ENCODE measurements around the gene UBLCP1.
"Not testable (repeated sequence)": the region's sequence is repeated elsewhere in the genome, so short reads cannot be mapped to it uniquely, and the experiment has no call there.

UBLCP1 gene

DNA sequence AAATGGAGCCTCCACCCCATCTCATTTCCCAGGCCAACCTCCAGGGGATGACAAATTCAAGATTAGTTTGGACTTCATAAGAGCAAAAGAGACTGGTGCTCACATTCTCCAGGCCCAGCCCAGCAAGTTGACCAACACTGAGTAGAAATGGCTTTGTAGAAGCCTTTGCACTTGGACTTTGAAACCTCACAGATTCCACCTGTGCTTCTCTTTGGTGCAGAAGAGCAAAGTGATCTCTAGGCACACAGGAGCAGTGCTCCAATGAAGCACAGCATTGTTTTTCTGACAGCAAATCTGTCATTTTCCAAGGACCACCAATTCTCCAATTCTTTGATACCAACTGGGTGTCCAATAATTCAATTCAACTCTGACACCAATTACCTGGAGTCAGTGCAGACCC lies 36.6 kb upstream of the UBLCP1 start:
- TF ChIP-seq, protein P1, sequence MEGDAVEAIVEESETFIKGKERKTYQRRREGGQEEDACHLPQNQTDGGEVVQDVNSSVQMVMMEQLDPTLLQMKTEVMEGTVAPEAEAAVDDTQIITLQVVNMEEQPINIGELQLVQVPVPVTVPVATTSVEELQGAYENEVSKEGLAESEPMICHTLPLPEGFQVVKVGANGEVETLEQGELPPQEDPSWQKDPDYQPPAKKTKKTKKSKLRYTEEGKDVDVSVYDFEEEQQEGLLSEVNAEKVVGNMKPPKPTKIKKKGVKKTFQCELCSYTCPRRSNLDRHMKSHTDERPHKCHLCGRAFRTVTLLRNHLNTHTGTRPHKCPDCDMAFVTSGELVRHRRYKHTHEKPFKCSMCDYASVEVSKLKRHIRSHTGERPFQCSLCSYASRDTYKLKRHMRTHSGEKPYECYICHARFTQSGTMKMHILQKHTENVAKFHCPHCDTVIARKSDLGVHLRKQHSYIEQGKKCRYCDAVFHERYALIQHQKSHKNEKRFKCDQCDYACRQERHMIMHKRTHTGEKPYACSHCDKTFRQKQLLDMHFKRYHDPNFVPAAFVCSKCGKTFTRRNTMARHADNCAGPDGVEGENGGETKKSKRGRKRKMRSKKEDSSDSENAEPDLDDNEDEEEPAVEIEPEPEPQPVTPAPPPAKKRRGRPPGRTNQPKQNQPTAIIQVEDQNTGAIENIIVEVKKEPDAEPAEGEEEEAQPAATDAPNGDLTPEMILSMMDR (IDR thresholded peaks at IDR 0.05): no peak
- H3K79me2 ChIP-seq: no peaks in the 10 kb centered on the region
- no peaks in the 10 kb centered on the region for H3K4me1 ChIP-seq
- H3K9ac ChIP-seq: no peak overlapping the region
- no peaks in the 10 kb centered on the region for H3K27me3 ChIP-seq (ENCODE audit: control insufficient read depth, insufficient read depth, low read length)
- H3K4me2 ChIP-seq (ENCODE audit: low read length): no peak overlapping the region
- H3K27ac ChIP-seq: no peak overlapping the region
- H3K9me3 ChIP-seq (ENCODE audit: control insufficient read depth, low read length): no peaks in the 10 kb centered on the region
- H3K36me3 ChIP-seq (ENCODE audit: control insufficient read depth, insufficient read depth, low read length): no peaks in the 10 kb centered on the region
- H2AFZ ChIP-seq: no peak overlapping the region
- H3K4me3 ChIP-seq (ENCODE audit: low read depth, low read length): no peak overlapping the region

DNA sequence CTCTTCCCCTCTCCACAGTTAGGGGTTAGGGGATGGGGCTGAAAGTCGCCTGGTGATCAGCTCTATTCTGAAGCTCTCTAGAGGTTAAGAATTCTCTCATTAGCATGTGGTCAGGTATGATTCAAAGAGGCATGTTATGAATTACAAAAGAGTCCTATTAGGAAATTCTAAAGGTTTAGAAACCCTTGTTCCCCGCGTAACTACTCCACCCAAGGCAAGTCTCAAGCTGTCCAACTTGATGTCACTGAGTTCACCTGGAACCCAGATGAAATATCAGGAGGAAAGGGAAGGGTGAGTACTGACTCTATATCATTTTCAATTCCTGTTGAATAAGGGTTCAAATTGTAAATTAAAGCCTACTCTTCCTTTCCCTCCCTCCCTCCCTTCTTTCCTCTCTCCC lies 35.6 kb upstream of the UBLCP1 start:
- H3K4me3 ChIP-seq (ENCODE audit: low read depth, low read length): no peak overlapping the region
- H3K36me3 ChIP-seq (ENCODE audit: control insufficient read depth, insufficient read depth, low read length): no peaks in the 10 kb centered on the region
- no peak overlapping the region for H3K4me2 ChIP-seq (ENCODE audit: low read length)
- no peaks in the 10 kb centered on the region for H3K79me2 ChIP-seq
- H2AFZ ChIP-seq: no peak overlapping the region
- H3K27me3 ChIP-seq (ENCODE audit: control insufficient read depth, insufficient read depth, low read length): no peaks in the 10 kb centered on the region
- H3K27ac ChIP-seq: no peak overlapping the region
- no peaks in the 10 kb centered on the region for H3K4me1 ChIP-seq
- no peaks in the 10 kb centered on the region for H3K9me3 ChIP-seq (ENCODE audit: control insufficient read depth, low read length)
- no peak overlapping the region for H3K9ac ChIP-seq
- TF ChIP-seq, protein P1 (IDR thresholded peaks at IDR 0.05): no peak

DNA sequence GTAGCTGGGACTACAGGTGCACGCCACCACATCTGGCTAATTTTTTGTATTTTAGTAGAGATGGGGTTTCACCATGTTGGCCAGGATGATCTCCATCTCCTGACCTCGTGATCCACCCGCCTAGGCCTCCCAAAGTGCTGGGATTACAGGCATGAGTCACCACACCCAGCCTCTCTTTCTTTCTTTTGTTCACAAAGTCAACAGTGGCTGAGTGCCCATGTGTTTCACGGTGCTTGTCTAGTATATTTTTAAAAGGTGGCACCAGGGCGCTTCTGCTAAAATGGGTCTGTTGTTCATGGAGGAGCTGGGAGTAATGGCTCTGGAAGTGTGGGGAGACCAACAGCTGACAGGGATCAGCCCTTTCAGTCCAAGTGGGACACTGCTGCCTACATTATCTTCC lies 35.0 kb upstream of the UBLCP1 start:
- not testable (repeated sequence) for H3K79me2 ChIP-seq; H3K36me3 ChIP-seq (ENCODE audit: control insufficient read depth, insufficient read depth, low read length); H3K9me3 ChIP-seq (ENCODE audit: control insufficient read depth, low read length); H3K4me1 ChIP-seq; H2AFZ ChIP-seq; H3K9ac ChIP-seq; H3K4me3 ChIP-seq (ENCODE audit: low read depth, low read length); H3K4me2 ChIP-seq (ENCODE audit: low read length); H3K27ac ChIP-seq; H3K27me3 ChIP-seq (ENCODE audit: control insufficient read depth, insufficient read depth, low read length)

DNA sequence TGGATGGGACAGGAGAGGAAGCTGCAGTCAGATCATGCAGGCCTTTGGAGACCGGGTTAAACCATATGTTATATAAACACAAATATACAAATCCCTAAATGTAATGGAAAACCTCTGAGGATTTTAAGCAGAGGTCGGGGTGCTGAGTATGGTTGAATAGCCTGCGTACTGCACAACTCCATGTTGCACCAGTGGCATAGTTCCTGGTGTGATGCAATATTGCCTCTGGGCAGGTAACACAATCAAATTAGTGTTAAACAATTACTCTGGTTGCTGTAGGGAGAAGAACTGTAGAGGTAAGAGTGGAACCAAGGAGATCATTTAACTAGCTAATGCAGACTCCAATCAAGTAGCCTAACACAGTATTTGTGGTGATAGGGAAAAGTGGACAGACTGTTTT lies 32.4 kb upstream of the UBLCP1 start:
- no peak overlapping the region for H3K27ac ChIP-seq
- no peaks in the 10 kb centered on the region for H3K27me3 ChIP-seq (ENCODE audit: control insufficient read depth, insufficient read depth, low read length)
- H3K4me3 ChIP-seq (ENCODE audit: low read depth, low read length): no peak overlapping the region
- no peaks in the 10 kb centered on the region for H3K9me3 ChIP-seq (ENCODE audit: control insufficient read depth, low read length)
- H3K4me2 ChIP-seq (ENCODE audit: low read length): no peak overlapping the region
- no peaks in the 10 kb centered on the region for H3K36me3 ChIP-seq (ENCODE audit: control insufficient read depth, insufficient read depth, low read length)
- no peaks in the 10 kb centered on the region for H3K79me2 ChIP-seq
- no peak overlapping the region for H2AFZ ChIP-seq
- TF ChIP-seq, protein P1 (IDR thresholded peaks at IDR 0.05): no peak
- H3K4me1 ChIP-seq: no peaks in the 10 kb centered on the region
- H3K9ac ChIP-seq: no peak overlapping the region

DNA sequence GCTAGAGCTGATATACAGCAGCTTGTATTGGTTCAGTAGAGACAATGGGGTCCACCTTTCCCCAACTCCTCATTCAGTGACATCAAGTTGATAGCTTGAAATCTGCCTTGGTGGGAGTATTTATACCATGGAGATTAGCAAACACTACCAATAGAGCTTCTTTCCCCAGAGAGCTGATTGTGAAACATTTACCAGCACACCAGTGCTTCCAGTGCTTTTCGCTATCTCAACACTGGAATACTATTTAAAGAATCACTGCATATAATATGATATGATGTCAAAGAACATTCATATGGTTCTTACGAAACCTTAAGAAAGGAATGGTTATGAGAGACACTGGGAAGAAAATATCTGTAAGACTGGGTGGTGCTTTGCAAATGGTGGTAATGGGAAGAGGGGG lies 31.9 kb upstream of the UBLCP1 start:
- no peak overlapping the region for H2AFZ ChIP-seq
- no peak overlapping the region for H3K4me2 ChIP-seq (ENCODE audit: low read length)
- no peaks in the 10 kb centered on the region for H3K4me1 ChIP-seq
- H3K79me2 ChIP-seq: no peaks in the 10 kb centered on the region
- H3K27me3 ChIP-seq (ENCODE audit: control insufficient read depth, insufficient read depth, low read length): no peaks in the 10 kb centered on the region
- no peak overlapping the region for H3K4me3 ChIP-seq (ENCODE audit: low read depth, low read length)
- TF ChIP-seq, protein P1 (IDR thresholded peaks at IDR 0.05): no peak
- no peak overlapping the region for H3K27ac ChIP-seq
- no peak overlapping the region for H3K9ac ChIP-seq
- no peaks in the 10 kb centered on the region for H3K36me3 ChIP-seq (ENCODE audit: control insufficient read depth, insufficient read depth, low read length)
- H3K9me3 ChIP-seq (ENCODE audit: control insufficient read depth, low read length): no peaks in the 10 kb centered on the region

DNA sequence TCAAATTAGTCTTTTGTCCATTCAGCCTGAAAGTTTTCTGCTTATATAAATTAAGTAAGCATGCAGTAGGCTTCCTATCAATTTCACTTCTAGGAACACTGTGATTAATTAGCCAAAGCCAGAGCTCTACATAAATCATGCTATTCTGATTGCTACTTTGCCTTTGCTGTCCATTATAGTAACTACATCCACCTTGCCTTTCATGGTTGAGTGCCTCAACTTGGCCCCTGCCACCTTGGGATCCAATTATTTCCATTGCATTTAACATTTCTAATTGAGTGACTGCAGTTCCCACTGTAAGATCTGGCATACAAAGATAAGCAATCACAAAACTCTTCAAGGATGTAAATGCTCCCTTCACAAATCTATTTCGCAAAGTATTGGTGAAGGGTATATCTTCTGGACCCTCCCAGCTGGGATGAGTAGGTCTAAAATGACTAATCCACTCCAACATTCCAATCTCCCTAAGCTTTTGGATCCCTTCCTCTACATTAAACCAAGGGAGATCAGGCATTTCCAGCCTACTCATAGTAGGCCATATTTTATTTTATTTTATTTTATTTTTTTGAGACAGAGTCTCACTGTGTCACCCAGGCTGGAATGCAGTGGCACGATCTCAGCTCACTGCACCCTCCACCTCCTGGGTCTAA lies 27.1 kb upstream of the UBLCP1 start:
- H3K4me1 ChIP-seq; H3K4me2 ChIP-seq (ENCODE audit: low read length); H3K9ac ChIP-seq; H3K79me2 ChIP-seq; H2AFZ ChIP-seq; H3K27me3 ChIP-seq (ENCODE audit: control insufficient read depth, insufficient read depth, low read length); H3K9me3 ChIP-seq (ENCODE audit: control insufficient read depth, low read length); H3K27ac ChIP-seq; H3K4me3 ChIP-seq (ENCODE audit: low read depth, low read length); H3K36me3 ChIP-seq (ENCODE audit: control insufficient read depth, insufficient read depth, low read length): not testable (repeated sequence)
